NCI-H2227 (cell line): Measurements from ENCODE around the gene CRIP2.
A peak's percentile ranks its signal among the peaks of the same experiment; 100 is the strongest.

Experiments
- DNase-seq: peaks from one replicate; lab custom pipeline; 2025; ENCODE audit not compliant: unreplicated experiment; lab: John Stamatoyannopoulos, UW

CRIP2 gene

GRCh38 chr14:105474483-105475268 lies at the start of gene CRIP2:
Gene CRIP2 (plus strand): TSS chr14:105474821. CDS start chr14:105474863, 42 bp downstream.
- peak; percentile 87 for DNase-seq

GRCh38 chr14:105424861-105425260 lies 49.8 kb upstream of the CRIP2 start:
- no peak for DNase-seq

GRCh38 chr14:105425823-105426247 lies 48.8 kb upstream of the CRIP2 start:
- no peak for DNase-seq

- DNase-seq: no peak
These were observed 48.0 kb upstream of the CRIP2 start for GRCh38 chr14:105426416-105427130.

- DNase-seq: no peak
These were observed 47.2 kb upstream of the CRIP2 start for GRCh38 chr14:105427412-105427811.

GRCh38 chr14:105427936-105428485 lies 46.6 kb upstream of the CRIP2 start:
- DNase-seq: no peak

GRCh38 chr14:105430042-105430441 lies 44.6 kb upstream of the CRIP2 start:
- DNase-seq: no peak

GRCh38 chr14:105430565-105430964 lies 44.1 kb upstream of the CRIP2 start:
- no peak for DNase-seq

- no peak for DNase-seq
These were observed 43.4 kb upstream of the CRIP2 start for GRCh38 chr14:105431256-105431655.

- no peak for DNase-seq
These were observed 42.0 kb upstream of the CRIP2 start for GRCh38 chr14:105432657-105433056.

GRCh38 chr14:105433161-105433605 lies 41.4 kb upstream of the CRIP2 start:
- no peak for DNase-seq

- no peak for DNase-seq
These were observed 38.2 kb upstream of the CRIP2 start for GRCh38 chr14:105436402-105436801.

GRCh38 chr14:105436891-105437722 lies 37.5 kb upstream of the CRIP2 start:
- DNase-seq: no peak

GRCh38 chr14:105437723-105438500 lies 36.7 kb upstream of the CRIP2 start:
- no peak for DNase-seq

GRCh38 chr14:105439179-105439578 lies 35.4 kb upstream of the CRIP2 start:
- DNase-seq: no peak

- DNase-seq: no peak
These were observed 34.7 kb upstream of the CRIP2 start for GRCh38 chr14:105439710-105440553.

- DNase-seq: no peak
These were observed 34.1 kb upstream of the CRIP2 start for GRCh38 chr14:105440554-105440900.

- no peak for DNase-seq
These were observed 33.6 kb upstream of the CRIP2 start for GRCh38 chr14:105440992-105441391.

GRCh38 chr14:105442125-105442524 lies 32.5 kb upstream of the CRIP2 start:
- no peak for DNase-seq

- DNase-seq: no peak
These were observed 31.8 kb upstream of the CRIP2 start for GRCh38 chr14:105442834-105443233.
